LNCAP (cell line): ENCODE data around the gene KCNJ14.

Source experiments
- CTCF ChIP-seq: fragments of 450-650 bp; IDR thresholded peaks from 2 replicates; pipeline ENCODE4 v1.5.1; 2017; ENCODE audit warnings: mild to moderate bottlenecking

Gene KCNJ14

DNA sequence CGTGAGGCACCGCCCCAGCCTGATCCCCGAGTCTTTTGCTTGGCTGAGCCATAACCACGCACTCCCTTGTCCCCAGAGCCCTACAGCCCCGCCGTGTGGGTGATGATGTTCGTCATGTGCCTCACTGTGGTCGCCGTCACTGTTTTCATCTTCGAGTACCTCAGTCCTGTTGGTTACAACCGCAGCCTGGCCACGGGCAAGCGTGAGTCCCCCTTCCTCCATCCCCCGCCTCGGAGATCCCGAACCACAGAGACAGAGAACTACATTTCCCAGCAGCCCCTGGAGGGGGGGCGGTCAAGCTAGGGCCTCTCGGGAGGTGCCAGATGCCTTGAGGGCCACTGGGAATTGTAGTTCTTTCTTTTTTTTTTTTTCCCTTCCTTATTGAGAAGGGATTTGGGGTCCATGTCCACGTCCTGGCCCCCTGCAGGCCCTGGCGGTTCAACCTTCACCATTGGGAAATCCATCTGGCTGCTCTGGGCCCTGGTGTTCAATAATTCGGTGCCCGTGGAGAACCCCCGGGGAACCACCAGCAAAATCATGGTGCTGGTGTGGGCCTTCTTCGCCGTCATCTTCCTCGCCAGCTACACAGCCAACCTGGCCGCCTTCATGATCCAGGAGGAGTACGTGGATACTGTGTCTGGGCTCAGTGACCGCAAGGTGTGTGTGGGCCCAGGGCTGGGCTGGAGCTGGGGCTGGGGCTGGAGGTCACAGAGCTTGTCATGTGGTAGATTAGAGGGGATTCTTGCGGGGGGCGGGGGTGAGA lies 36.0 kb upstream of the KCNJ14 start:
- TF ChIP-seq CTCF = no peak

DNA sequence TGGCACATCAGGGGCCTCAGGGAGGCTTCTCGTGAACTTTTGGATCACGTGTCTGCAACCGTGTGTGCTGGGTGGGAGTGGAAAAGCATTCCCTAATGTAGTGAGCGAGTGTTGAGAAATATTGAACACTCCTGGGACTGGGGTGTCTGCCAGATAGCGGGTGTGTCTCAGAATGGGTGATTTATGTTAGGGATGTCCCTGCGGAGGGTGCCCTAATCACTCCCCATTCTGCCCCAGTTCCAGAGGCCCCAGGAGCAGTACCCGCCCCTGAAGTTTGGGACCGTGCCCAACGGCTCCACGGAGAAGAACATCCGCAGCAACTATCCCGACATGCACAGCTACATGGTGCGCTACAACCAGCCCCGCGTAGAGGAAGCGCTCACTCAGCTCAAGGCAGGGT lies 33.8 kb upstream of the KCNJ14 start:
- no peak for TF ChIP-seq CTCF

GRCh38 chr19:48424694-48425219 lies 30.6 kb upstream of the KCNJ14 start:
- TF ChIP-seq CTCF = no peak

GRCh38 chr19:48428670-48429069 lies 26.7 kb upstream of the KCNJ14 start:
- TF ChIP-seq CTCF = no peak

DNA sequence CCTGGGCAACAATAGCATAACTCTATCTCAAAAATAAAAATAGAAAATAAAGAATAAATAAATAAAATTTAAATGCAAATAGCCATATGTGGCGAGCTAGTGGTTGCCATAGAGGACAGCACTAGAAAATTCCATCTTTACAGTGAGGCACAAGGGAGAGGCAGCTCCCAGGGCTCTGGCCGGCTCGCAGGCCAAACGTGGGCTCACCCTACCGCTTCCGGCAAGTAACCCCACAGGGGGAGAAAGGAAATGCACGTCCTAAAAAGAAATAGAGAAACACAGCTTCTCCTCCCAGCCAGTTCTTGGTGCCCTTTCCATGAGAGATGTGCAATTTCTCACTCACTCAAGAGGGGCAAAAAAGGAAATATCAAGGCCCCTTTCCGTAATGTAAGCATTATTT lies 22.0 kb upstream of the KCNJ14 start:
- TF ChIP-seq CTCF = no peak

GRCh38 chr19:48436586-48436985 lies 18.8 kb upstream of the KCNJ14 start:
- no peak for TF ChIP-seq CTCF

GRCh38 chr19:48441360-48442050 lies 13.9 kb upstream of the KCNJ14 start:
- no peak for TF ChIP-seq CTCF
